ENCODE measurements around the gene NEUROD1.

The NEUROD1 gene

DNA sequence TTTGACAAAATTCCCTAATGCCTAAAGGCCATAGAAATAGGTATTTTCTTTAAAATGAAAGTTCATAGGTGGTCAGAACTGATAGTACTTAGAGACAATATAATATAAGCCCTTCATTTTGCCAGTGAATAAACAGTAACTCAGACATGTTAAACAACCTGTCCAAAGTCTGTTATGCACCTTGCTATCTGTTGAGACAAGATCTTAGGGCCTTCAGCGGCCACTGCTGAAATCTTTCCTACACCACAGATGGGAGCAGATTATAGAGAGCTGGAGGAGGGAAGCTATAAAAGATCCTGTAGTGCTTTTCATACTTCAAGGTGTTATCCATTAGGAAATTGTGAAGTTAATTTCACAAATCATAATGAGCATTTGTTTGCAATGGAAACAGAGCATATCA, 37.2 kb downstream of the NEUROD1 start:
- Histone ChIP-seq H3K4me3 (ENCODE audit: low read depth, low read length) (no peak overlapping the region), H3K9me3 (ENCODE audit: control insufficient read depth, insufficient read depth, low read depth, low read length) (no peaks in the 10 kb centered on the region), H3K27ac (ENCODE audit: extremely low read depth, low read depth, low read length) (no peak overlapping the region), H3K4me1 (ENCODE audit: control insufficient read depth, insufficient read depth, low read length) (no peaks in the 10 kb centered on the region), H3K36me3 (ENCODE audit: control insufficient read depth in 2 of 2, insufficient read depth in 1 of 2, low read length in 2 of 2) (no peaks in the 10 kb centered on the region)
- ChIA-PET POLR2A (interaction anchor here (0.7 kb wide), 1 partner anchor 9 kb away, joined by 3 read pairs; no protein-coding TSS in a partner anchor), CTCF (no interaction called here)
- TF ChIP-seq ZNF670 (tag by site-specific recombination; IDR thresholded peaks at IDR 0.05; ENCODE audit: low read depth) = no peak
- TF ChIP-seq ZNF530 (tag by site-specific recombination; IDR thresholded peaks at IDR 0.05; ENCODE audit: low read depth) = no peak
- TF ChIP-seq ZNF791 (tag by site-specific recombination; IDR thresholded peaks at IDR 0.05) = no peak
- TF ChIP-seq ZNF221 (tag by site-specific recombination; IDR thresholded peaks at IDR 0.05; ENCODE audit: borderline replicate concordance) = no peak
- TF ChIP-seq ZNF214 (tag by site-specific recombination; IDR thresholded peaks at IDR 0.05; ENCODE audit: borderline replicate concordance) = no peak
- TF ChIP-seq GLI4 (tag by site-specific recombination; IDR thresholded peaks at IDR 0.05) = no peak
- no peak for TF ChIP-seq ZNF610 (tag by site-specific recombination; IDR thresholded peaks at IDR 0.05; ENCODE audit: borderline replicate concordance)
- no peak for TF ChIP-seq ZNF157 (tag by site-specific recombination; IDR thresholded peaks at IDR 0.05)
- no peak for TF ChIP-seq TRIM28 (IDR thresholded peaks at IDR 0.05; ENCODE audit: borderline replicate concordance, low read length)
- no peak for TF ChIP-seq KLF1 (tag by site-specific recombination; IDR thresholded peaks at IDR 0.05)
- no peak for TF ChIP-seq ZNF549 (tag by site-specific recombination; IDR thresholded peaks at IDR 0.05)

DNA sequence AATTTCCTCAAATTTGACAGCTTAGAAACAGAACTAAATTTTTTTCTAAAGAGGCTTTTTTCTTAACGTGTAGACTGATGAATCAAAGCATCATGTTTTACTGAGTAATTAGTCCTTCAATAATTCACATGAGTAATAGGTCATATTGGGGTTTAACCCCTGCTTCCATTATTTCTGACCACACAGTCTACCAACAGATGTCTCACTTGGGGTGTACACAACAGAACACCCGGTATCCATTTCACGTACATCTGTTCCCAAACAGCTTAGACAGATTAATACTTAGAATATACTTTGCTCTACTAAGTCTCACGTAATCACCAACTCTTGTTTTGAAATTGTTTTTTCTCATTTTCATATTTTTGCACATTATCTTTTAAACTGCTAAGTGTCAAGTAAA, 38.2 kb downstream of the NEUROD1 start:
- TF ChIP-seq, protein P1, sequence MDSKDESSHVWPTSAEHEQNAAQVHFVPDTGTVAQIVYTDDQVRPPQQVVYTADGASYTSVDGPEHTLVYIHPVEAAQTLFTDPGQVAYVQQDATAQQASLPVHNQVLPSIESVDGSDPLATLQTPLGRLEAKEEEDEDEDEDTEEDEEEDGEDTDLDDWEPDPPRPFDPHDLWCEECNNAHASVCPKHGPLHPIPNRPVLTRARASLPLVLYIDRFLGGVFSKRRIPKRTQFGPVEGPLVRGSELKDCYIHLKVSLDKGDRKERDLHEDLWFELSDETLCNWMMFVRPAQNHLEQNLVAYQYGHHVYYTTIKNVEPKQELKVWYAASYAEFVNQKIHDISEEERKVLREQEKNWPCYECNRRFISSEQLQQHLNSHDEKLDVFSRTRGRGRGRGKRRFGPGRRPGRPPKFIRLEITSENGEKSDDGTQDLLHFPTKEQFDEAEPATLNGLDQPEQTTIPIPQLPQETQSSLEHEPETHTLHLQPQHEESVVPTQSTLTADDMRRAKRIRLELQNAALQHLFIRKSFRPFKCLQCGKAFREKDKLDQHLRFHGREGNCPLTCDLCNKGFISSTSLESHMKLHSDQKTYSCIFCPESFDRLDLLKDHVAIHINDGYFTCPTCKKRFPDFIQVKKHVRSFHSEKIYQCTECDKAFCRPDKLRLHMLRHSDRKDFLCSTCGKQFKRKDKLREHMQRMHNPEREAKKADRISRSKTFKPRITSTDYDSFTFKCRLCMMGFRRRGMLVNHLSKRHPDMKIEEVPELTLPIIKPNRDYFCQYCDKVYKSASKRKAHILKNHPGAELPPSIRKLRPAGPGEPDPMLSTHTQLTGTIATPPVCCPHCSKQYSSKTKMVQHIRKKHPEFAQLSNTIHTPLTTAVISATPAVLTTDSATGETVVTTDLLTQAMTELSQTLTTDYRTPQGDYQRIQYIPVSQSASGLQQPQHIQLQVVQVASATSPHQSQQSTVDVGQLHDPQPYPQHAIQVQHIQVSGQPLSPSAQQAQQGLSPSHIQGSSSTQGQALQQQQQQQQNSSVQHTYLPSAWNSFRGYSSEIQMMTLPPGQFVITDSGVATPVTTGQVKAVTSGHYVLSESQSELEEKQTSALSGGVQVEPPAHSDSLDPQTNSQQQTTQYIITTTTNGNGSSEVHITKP (tag by site-specific recombination; IDR thresholded peaks at IDR 0.05) = no peak
- TF ChIP-seq ZNF184 (tag by site-specific recombination; IDR thresholded peaks at IDR 0.05) = no peak
- TF ChIP-seq, protein P2, sequence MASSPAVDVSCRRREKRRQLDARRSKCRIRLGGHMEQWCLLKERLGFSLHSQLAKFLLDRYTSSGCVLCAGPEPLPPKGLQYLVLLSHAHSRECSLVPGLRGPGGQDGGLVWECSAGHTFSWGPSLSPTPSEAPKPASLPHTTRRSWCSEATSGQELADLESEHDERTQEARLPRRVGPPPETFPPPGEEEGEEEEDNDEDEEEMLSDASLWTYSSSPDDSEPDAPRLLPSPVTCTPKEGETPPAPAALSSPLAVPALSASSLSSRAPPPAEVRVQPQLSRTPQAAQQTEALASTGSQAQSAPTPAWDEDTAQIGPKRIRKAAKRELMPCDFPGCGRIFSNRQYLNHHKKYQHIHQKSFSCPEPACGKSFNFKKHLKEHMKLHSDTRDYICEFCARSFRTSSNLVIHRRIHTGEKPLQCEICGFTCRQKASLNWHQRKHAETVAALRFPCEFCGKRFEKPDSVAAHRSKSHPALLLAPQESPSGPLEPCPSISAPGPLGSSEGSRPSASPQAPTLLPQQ (tag by site-specific recombination; IDR thresholded peaks at IDR 0.05) = no peak
- TF ChIP-seq, protein P3, sequence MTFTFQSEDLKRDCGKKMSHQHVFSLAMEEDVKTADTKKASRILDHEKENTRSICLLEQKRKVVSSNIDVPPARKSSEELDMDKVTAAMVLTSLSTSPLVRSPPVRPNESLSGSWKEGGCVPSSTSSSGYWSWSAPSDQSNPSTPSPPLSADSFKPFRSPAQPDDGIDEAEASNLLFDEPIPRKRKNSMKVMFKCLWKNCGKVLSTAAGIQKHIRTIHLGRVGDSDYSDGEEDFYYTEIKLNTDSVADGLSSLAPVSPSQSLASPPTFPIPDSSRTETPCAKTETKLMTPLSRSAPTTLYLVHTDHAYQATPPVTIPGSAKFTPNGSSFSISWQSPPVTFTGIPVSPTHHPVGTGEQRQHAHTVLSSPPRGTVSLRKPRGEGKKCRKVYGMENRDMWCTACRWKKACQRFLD (tag by site-specific recombination; IDR thresholded peaks at IDR 0.05) = no peak
- no peak for TF ChIP-seq ZNF837 (tag by site-specific recombination; IDR thresholded peaks at IDR 0.05)
- TF ChIP-seq ZNF621 (tag by site-specific recombination; IDR thresholded peaks at IDR 0.05) = no peak
- TF ChIP-seq YY2 (tag by site-specific recombination; IDR thresholded peaks at IDR 0.05) = no peak
- no peak for TF ChIP-seq ZNF571 (tag by site-specific recombination; IDR thresholded peaks at IDR 0.05)
- TF ChIP-seq ZNF473 (tag by site-specific recombination; IDR thresholded peaks at IDR 0.05) = no peak
- CTCF ChIA-PET = interaction anchor here (0.5 to 0.7 kb wide), 3 partner anchors 18 to 464 kb away, joined by 3 read pairs; no protein-coding TSS in a partner anchor
- POLR2A ChIA-PET = no interaction called here
- no peaks in the 10 kb centered on the region for H3K9me3 ChIP-seq (ENCODE audit: control insufficient read depth, insufficient read depth, low read depth, low read length)
- no peak overlapping the region for H3K4me3 ChIP-seq (ENCODE audit: low read depth, low read length)
- no peaks in the 10 kb centered on the region for H3K4me1 ChIP-seq (ENCODE audit: control insufficient read depth, insufficient read depth, low read length)
- no peaks in the 10 kb centered on the region for H3K36me3 ChIP-seq (ENCODE audit: control insufficient read depth in 2 of 2, insufficient read depth in 1 of 2, low read length in 2 of 2)
- no peak overlapping the region for H3K27ac ChIP-seq (ENCODE audit: extremely low read depth, low read depth, low read length)
